Activated T-helper 17 cell treated with anti-CD3 and anti-CD28 coated beads, Interleukin-2, amount 50 U/mL, for 72 hours (primary cell): ENCODE data around the gene BUB1B. TPM values are rescaled to one million over a fixed set of nuclear protein-coding genes. Genes with fewer than 3 reads are reported as not detected.
"Not testable (repeated sequence)": the region's sequence is repeated elsewhere in the genome, so short reads cannot be mapped to it uniquely, and the experiment has no call there.

Experiments used
- ATAC-seq: fragments of 150-1000 bp; cut with Tn5 transposase; replicated peaks from 2 replicates; pipeline ENCODE4 v1.10.0; 2021; ENCODE audit warnings: mild to moderate bottlenecking, moderate library complexity
- H3K27ac Mint-ChIP-seq: one replicate; pipeline ENCODE4 v1.8.0; 2022; ENCODE audit warnings: mixed read lengths
- H3K27me3 Mint-ChIP-seq: one replicate; pipeline ENCODE4 v1.8.0; 2022; ENCODE audit warnings: mixed read lengths
- H3K36me3 Mint-ChIP-seq: one replicate; pipeline ENCODE4 v1.8.0; 2022; ENCODE audit warnings: low read depth, mild to moderate bottlenecking, mixed read lengths
- H3K4me1 Mint-ChIP-seq: one replicate; pipeline ENCODE4 v1.8.0; 2022; ENCODE audit warnings: mixed read lengths
- H3K4me3 Mint-ChIP-seq: one replicate; pipeline ENCODE4 v1.8.0; 2022; ENCODE audit warnings: mild to moderate bottlenecking, mixed read lengths
- H3K9me3 Mint-ChIP-seq: one replicate; pipeline ENCODE4 v1.8.0; 2022; ENCODE audit warnings: mixed read lengths
- total RNA-seq, 2 donors: library from RNA; stranded (reverse); gene quantifications; one replicate each; pipeline ENCODE4 v1.2.3, GENCODE V29; 2022

Gene BUB1B, protein sequence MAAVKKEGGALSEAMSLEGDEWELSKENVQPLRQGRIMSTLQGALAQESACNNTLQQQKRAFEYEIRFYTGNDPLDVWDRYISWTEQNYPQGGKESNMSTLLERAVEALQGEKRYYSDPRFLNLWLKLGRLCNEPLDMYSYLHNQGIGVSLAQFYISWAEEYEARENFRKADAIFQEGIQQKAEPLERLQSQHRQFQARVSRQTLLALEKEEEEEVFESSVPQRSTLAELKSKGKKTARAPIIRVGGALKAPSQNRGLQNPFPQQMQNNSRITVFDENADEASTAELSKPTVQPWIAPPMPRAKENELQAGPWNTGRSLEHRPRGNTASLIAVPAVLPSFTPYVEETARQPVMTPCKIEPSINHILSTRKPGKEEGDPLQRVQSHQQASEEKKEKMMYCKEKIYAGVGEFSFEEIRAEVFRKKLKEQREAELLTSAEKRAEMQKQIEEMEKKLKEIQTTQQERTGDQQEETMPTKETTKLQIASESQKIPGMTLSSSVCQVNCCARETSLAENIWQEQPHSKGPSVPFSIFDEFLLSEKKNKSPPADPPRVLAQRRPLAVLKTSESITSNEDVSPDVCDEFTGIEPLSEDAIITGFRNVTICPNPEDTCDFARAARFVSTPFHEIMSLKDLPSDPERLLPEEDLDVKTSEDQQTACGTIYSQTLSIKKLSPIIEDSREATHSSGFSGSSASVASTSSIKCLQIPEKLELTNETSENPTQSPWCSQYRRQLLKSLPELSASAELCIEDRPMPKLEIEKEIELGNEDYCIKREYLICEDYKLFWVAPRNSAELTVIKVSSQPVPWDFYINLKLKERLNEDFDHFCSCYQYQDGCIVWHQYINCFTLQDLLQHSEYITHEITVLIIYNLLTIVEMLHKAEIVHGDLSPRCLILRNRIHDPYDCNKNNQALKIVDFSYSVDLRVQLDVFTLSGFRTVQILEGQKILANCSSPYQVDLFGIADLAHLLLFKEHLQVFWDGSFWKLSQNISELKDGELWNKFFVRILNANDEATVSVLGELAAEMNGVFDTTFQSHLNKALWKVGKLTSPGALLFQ
- 10 to 100 TPM; 85.7 to 99.5 TPM for total RNA-seq

DNA sequence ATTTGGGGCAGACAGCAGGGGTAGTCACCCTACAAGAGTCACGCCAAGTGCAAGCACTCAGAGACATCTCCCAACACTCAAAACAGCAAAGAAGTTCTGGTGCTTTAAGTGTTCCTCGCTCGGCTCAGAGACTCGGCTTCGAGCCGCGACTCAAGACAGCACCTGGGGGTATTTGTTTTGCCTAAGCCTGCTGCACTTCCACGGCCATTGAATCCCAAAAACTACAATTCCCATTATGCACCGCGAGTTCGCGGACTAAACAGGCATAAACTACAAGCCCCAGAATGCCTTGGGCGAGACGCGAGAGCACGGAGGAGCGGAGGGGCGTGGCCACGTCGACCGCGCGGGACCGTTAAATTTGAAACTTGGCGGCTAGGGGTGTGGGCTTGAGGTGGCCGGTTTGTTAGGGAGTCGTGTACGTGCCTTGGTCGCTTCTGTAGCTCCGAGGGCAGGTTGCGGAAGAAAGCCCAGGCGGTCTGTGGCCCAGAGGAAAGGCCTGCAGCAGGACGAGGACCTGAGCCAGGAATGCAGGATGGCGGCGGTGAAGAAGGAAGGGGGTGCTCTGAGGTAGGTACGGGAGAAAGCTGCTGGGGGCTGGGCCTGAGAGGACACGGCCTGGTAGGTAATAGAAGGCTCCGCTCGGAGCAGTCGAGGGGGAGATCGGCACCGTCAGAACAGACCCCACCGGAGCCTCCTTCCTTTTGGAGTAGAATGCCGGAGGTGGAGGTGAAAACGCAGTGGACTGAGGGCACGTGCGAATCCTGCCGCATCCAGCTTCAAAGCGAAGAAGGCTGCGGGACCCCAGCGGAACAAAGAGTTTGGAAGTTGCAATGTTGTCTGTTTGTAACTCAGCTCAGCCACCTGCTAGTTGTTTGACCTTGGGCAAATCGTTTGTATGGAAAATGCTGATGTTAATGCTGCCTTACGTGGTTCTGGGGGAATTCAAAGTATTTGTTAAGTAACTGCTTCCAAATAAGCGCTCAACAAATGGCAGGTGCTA, at the start of gene BUB1B:
Gene BUB1B (plus strand): TSS at position 381 of the 1,000 bp plus-strand sequence. CDS start 152 bp downstream, at position 533.
- peaks cover 4% of the 10 kb centered on the region for H3K4me1 Mint-ChIP-seq
- no peaks in the 10 kb centered on the region for H3K27me3 Mint-ChIP-seq
- no peak within 1 kb of the TSS for H3K27ac Mint-ChIP-seq
- no peak within 1 kb of the TSS for H3K4me3 Mint-ChIP-seq
- peaks cover 22% of the 10 kb centered on the region for H3K36me3 Mint-ChIP-seq
- peak; percentile 98 for ATAC-seq
- H3K9me3 Mint-ChIP-seq: no peaks in the 10 kb centered on the region

DNA sequence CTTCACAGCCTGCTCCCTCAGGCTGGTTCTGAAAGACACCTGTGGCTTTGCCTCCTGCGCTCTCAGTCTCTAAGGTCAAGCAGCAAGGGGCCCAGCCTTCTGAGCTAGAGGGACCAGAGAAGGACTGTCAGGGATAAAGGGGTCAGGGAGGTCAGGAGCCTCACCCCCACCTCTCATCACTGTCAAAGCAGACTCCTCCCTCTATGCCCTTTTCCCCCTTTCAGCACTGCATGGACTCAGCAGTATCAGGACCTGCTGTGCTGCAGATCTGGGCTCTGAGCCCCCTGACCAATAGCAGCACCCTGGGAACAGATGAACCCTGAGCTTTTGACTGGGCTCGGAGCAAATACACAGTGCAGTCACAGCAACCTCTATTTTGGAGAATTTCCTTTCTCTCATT, 49.0 kb upstream of the BUB1B start:
- H3K4me3 Mint-ChIP-seq: no peak overlapping the region
- no peaks in the 10 kb centered on the region for H3K27me3 Mint-ChIP-seq
- H3K9me3 Mint-ChIP-seq: no peaks in the 10 kb centered on the region
- H3K4me1 Mint-ChIP-seq: peaks cover 23% of the 10 kb centered on the region
- no peak for ATAC-seq
- no peak overlapping the region for H3K27ac Mint-ChIP-seq
- H3K36me3 Mint-ChIP-seq: no peaks in the 10 kb centered on the region

DNA sequence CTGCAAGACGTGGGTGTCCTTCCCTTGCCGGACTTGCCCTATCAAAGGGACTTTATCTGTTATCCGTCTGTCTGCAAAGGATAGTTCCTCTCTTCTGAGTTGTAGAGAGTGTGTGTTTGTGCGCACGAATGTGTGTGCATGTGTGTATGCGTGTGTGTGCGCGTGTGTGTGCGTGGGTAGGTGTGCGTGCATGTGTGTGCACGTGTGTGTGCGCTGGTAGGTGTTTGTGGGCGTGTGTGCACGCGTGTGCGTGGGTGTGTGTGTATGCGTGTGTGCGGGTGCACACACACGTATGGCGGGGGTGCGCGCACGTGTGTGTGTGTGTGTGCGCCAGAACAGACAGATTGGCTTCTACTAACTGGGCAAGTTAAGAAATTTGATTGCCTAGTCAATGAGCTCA, 48.1 kb upstream of the BUB1B start:
- no peak overlapping the region for H3K27ac Mint-ChIP-seq

DNA sequence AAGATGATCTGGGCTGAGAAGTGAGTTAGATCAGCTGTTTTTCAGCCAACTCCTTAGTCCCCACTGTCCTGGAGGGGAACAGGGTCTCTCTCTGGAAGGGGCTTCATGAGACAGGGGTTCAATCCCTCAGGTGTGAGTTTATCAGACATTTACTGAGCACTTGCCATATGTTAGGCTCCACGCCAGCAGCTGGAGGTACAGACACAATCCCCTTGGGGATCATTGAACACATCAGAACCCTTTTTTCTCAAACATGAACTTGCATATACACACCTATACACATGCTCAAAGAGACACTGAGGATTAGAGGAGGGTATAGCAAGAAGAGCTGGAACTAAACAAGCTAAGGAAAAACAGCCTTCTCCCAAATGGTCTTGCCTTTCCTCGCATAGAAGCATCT, 46.7 kb upstream of the BUB1B start:
- H3K4me1 Mint-ChIP-seq: peaks cover 16% of the 10 kb centered on the region
- H3K36me3 Mint-ChIP-seq: no peaks in the 10 kb centered on the region
- H3K9me3 Mint-ChIP-seq: no peaks in the 10 kb centered on the region
- ATAC-seq: no peak
- peak overlapping the region; percentile 43 for H3K27ac Mint-ChIP-seq
- H3K27me3 Mint-ChIP-seq: no peaks in the 10 kb centered on the region
- H3K4me3 Mint-ChIP-seq: no peak overlapping the region

More for the DNA sequence above, 48.1 kb upstream of the BUB1B start:
- H3K27me3 Mint-ChIP-seq: no peaks in the 10 kb centered on the region
- H3K4me1 Mint-ChIP-seq: peaks cover 19% of the 10 kb centered on the region
- H3K9me3 Mint-ChIP-seq: no peaks in the 10 kb centered on the region
- no peaks in the 10 kb centered on the region for H3K36me3 Mint-ChIP-seq
- no peak for ATAC-seq
- no peak overlapping the region for H3K4me3 Mint-ChIP-seq

DNA sequence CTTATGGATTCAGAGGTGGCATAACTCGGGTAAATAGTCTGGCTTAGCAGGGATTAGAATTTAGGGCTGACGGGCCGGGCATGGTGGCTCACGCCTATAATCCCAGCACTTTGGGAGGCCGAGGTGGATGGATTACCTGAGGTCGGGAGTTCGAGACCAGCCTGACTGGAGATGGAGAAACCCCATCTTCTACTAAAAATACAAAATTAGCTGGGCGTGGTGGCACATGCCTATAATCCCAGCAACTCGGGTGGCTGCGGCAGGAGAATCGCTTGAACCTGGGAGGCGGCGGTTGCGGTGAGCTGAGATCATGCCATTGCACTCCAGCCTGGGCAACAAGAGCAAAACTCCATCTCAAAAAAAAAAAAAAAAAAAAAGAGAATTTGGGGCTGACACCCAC, 45.8 kb upstream of the BUB1B start:
- ATAC-seq, H3K36me3 Mint-ChIP-seq, H3K9me3 Mint-ChIP-seq, H3K27ac Mint-ChIP-seq, H3K27me3 Mint-ChIP-seq: not testable (repeated sequence)
- H3K4me3 Mint-ChIP-seq: peak overlapping the region; percentile 46
- peaks cover 12% of the 10 kb centered on the region for H3K4me1 Mint-ChIP-seq

DNA sequence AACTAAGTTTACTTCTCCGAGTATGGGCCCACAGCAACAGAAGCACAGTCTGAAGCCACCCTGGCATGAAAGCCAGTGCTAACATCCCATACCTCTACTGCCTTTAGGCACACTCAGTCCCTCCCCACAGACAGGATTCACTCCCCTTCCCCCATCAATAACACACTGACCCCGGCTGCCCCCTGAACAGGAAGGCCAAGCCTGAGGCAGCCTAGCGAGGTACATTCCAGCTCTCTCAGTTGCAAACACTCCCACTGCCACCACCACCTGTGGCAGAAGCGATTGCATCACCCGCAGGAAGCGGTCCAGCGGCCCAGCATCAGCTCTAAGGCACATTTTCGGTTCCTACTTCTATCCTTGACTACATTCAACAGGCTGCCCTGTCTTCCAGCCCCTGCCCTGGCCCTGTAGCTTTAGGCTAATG, 45.2 kb upstream of the BUB1B start:
- H3K9me3 Mint-ChIP-seq: no peaks in the 10 kb centered on the region
- peak overlapping the region; percentile 46 for H3K4me3 Mint-ChIP-seq
- no peaks in the 10 kb centered on the region for H3K27me3 Mint-ChIP-seq
- peak overlapping the region; percentile 61 for H3K27ac Mint-ChIP-seq
- H3K4me1 Mint-ChIP-seq: peaks cover 12% of the 10 kb centered on the region
- peak; percentile 97 for ATAC-seq
- H3K36me3 Mint-ChIP-seq: no peaks in the 10 kb centered on the region

DNA sequence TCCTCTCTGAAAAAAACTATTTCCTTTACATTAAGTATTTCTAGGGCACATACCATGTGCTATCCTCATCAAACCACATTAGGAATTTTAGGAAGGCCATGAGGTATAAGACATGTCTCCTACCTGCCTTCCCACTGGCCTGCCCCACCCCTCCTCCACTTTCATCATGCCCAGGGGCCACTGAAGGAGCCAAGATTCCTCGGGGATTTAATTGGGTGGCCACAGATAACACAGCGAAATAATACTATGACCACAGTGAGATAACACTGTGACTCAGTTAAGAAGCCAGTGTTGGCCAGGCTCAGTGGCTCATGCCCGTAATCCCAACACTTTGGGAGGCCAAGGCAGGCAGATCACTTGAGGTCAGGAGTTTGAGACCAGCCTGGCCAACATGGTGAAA, 42.4 kb upstream of the BUB1B start:
- H3K27me3 Mint-ChIP-seq: no peaks in the 10 kb centered on the region
- H3K27ac Mint-ChIP-seq: no peak overlapping the region
- no peaks in the 10 kb centered on the region for H3K9me3 Mint-ChIP-seq
- no peaks in the 10 kb centered on the region for H3K36me3 Mint-ChIP-seq
- peaks cover 12% of the 10 kb centered on the region for H3K4me1 Mint-ChIP-seq
- no peak overlapping the region for H3K4me3 Mint-ChIP-seq
- ATAC-seq: no peak

DNA sequence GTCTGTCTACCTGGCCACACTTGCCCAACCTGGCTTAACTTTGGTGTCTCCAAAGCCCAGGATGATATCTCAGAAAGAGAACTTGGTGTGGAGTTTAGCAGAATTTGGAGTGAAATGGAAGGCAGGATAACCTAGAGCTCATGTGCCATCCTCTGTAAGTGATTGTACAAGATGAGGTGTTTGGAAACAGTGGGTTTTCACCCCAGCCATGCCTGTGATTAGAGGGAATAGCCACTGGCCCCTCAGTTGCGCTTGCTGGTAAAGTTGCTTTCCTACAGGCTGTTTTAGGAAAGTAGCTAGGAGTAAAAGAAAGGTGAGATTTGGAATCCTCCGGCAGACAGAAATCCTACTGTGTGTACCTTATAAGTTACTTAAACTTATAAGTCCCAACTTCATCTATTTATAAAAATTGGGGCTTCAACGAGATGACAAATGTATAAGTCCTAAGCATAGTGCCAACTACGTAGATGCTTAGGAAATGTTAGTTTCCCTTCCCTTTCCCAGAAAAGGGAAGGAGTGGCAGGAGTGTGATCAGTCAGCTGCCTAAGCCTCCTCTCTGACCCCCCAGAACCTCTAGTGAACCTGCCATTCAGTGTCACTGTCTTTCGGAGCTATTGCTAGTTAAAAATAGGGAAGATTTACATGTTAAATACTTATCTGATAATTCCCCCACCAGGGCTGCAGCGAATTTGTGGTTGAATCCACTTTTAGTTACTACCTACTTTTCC, 38.8 kb upstream of the BUB1B start:
- H3K36me3 Mint-ChIP-seq: no peaks in the 10 kb centered on the region
- H3K27ac Mint-ChIP-seq: no peak overlapping the region
- no peaks in the 10 kb centered on the region for H3K9me3 Mint-ChIP-seq
- no peak for ATAC-seq
- no peaks in the 10 kb centered on the region for H3K4me1 Mint-ChIP-seq
- H3K4me3 Mint-ChIP-seq: no peak overlapping the region
- H3K27me3 Mint-ChIP-seq: no peaks in the 10 kb centered on the region

DNA sequence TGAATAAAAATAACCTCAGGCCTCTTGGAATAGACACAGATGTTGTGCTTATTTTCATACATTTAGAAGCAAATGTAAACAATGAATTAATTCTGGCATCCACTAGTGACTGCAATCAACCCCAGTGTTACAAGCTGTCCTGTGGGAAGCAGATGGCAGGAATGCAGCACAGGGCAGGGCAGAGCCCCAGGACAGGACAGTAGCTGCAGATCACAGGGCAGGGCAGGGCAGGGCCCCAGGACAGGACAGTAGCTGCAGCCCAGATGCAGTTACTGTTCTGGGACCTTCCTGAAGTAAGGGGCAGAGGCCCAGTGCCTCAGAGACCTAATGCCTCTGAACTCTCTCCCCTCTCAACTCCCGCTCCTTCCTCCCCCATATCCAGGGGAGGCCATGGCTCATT, 37.9 kb upstream of the BUB1B start:
- not testable (repeated sequence) for H3K4me3 Mint-ChIP-seq, H3K36me3 Mint-ChIP-seq, H3K9me3 Mint-ChIP-seq, H3K4me1 Mint-ChIP-seq, ATAC-seq, H3K27ac Mint-ChIP-seq, H3K27me3 Mint-ChIP-seq

DNA sequence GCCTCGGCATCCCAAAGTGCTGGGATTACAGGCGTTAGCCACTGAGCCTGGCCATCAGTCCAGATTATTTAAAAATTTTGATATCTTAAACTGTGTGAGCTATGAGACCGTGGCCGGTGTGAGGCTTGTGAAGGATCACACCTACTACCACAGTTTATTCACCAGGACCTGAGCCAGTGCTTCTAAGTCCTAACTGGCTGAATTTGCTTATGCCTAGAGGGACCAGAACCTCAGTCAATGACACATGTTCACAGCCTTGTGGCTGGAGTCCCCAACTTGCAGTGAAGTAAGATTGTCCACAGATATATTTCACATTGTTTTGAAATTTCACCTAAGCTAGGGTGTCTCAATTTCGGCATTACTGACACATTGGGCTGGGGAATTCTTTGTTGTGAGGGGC, 37.0 kb upstream of the BUB1B start:
- H3K27ac Mint-ChIP-seq, H3K36me3 Mint-ChIP-seq, H3K4me3 Mint-ChIP-seq, H3K4me1 Mint-ChIP-seq, H3K27me3 Mint-ChIP-seq, H3K9me3 Mint-ChIP-seq: not testable (repeated sequence)
- ATAC-seq: peak; percentile 16

DNA sequence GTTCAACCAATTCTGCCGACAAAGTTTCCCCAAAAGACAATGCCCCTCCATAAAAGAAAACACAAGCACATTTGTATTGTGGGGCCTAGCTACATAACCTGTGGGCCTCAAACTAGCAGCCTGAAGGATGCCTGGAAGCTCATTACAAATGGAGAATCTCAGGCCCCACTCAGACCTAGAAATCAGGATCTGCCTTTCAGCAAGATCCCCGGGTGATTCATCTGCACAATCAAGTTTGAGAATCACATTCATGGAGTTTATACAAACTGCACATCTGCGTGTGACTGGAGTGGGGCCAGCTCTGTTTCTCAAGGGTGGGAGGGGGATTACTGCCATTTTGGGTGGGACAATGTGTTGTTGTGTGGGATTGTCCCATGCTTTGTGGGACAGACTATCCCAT, 36.5 kb upstream of the BUB1B start:
- not testable (repeated sequence) for H3K27ac Mint-ChIP-seq, H3K36me3 Mint-ChIP-seq, H3K4me1 Mint-ChIP-seq, H3K27me3 Mint-ChIP-seq, ATAC-seq, H3K4me3 Mint-ChIP-seq, H3K9me3 Mint-ChIP-seq

DNA sequence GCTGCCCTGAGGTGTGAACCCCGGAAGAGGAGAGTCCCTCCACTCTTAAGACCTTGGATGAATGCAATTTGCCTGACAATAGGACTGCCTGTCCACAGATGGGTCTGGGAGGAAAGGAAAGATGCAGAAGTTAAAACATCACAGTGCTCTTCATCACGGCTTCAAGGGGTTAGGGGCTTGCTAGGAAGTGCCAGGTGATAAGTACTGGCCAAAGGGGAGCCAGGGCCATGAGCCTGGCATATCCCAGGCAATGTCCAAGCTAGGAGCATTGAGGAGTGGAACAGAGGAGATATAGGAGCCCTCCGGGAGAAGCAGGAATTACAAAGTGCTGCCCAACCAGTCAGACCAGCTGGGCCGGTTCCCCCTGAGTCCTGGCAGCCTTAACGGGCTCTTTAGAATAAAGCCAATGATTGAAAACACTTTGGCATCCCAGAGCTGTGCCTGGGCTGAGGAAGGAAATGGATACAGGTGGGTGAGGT, 36.0 kb upstream of the BUB1B start:
- ATAC-seq, H3K9me3 Mint-ChIP-seq, H3K4me3 Mint-ChIP-seq, H3K27me3 Mint-ChIP-seq, H3K27ac Mint-ChIP-seq, H3K4me1 Mint-ChIP-seq, H3K36me3 Mint-ChIP-seq: not testable (repeated sequence)

DNA sequence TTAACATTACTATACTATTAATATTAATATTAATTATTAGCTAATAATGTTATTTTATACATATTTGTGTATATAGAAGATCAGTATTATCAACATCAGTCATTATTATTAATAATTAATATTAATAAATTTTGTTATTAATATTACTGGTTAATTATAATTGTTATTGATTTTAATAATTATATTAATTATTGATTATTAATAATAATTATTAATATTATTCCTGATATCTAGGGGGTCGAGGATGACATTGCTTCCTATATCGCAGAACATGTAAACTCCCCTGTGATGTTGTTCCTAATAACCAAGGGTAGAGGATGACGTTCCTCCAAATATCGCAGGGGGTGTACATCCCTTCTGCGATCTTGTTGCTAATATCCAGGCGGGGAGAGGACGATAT, 34.9 kb upstream of the BUB1B start:
- H3K27me3 Mint-ChIP-seq: peaks cover 4% of the 10 kb centered on the region
- no peaks in the 10 kb centered on the region for H3K36me3 Mint-ChIP-seq
- no peak overlapping the region for H3K4me3 Mint-ChIP-seq
- no peak overlapping the region for H3K27ac Mint-ChIP-seq
- no peaks in the 10 kb centered on the region for H3K4me1 Mint-ChIP-seq
- ATAC-seq: no peak
- no peaks in the 10 kb centered on the region for H3K9me3 Mint-ChIP-seq
